HPDE6-E6E7 (cell line): Measurements from ENCODE around the gene DIP2A.

Experiments
- DNase-seq: peaks from one replicate; pipeline ENCODE4 v3.0.0; 2011; ENCODE audit warnings: missing footprints; ENCODE audit errors: extremely low spot score

Gene DIP2A

GRCh38 chr21:46594276-46594675, 135.6 kb downstream of the DIP2A start:
- DNase-seq: no peak

DNA sequence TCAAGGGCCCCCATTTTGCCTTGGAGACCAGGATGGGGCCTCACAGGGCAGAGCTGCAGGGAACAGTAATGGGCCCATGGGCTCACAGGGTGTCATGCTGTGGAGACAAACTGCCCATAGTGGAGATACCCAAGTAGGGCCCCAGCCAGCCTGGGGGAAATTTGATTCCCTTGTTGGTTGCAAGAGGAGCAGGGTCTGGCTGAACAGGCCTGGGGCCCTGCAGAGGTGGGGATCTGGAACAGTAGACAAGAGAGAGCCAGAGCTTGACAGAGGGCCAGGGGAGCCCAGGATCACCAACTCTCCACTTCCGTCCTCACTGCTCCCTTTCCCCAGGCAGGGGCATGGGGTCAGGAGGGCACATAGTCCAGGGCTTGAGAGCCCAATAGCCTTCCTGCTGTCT, 137.5 kb downstream of the DIP2A start:
- DNase-seq: no peak

- DNase-seq: no peak
Measured at GRCh38 chr21:46597031-46597430, 138.3 kb downstream of the DIP2A start.

DNA sequence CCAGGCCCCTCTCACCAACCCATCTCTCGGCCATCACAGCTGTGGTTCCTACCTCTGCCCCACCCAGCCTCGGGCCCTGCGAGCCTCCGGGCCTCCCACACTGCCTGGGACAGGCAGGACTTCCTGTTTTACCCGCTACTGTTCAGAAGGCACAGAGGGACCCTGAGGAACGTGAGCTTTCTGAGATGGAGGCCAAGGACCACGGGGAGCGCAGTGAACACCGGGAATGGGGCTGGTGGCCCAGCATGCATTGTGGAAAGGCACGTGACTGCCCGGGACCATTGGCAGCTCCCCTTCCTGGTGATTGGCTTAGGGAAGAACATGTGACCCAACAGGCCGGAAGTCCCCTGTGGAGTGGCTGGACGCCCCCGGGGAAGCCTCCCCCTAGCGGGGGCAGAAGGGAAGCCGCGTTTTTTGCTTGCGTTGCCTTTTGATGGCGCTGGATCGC, 139.2 kb downstream of the DIP2A start:
- no peak for DNase-seq

- no peak for DNase-seq
Measured at GRCh38 chr21:46598581-46599572, 140.2 kb downstream of the DIP2A start.

DNA sequence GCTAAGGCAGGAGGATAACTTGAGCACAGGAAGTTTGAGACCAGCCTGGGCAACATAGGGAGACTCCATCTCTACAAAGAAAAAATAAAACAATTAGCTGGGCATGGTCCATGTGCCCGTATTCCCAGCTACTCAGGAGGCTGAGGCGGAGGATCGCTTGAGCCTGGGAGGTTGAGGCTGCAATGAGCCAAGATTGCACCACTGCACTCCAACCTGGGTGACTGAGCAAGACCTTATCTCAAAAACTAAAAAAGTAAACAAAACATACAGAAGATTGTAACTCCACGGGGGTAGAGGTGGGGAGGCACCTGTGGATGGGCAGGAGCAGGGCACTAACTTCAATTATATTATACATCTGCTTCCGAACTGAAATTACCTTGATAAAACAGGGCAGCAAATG, 141.6 kb downstream of the DIP2A start:
- DNase-seq: no peak

DNA sequence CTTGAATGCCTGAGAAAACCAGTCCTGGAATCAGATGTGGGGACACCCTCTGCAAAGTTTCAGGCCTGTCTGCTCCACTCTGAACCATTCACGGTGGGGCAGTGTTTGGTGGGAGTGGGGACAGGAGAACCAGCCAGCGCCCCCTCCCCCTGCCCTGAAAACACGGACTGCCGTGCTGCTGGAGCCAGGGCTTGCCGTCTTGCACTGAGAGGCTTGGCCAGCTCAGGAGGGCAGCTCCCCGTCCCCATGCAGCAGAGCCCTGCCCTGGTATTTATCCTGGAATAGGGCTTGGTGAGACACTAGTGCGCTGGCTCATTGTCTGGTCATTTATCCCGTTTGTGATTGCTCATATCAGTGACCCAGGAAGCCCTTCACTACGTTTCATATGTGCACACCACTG, 142.3 kb downstream of the DIP2A start:
- no peak for DNase-seq

- no peak for DNase-seq
Measured at GRCh38 chr21:46603228-46603627, 144.5 kb downstream of the DIP2A start.

DNA sequence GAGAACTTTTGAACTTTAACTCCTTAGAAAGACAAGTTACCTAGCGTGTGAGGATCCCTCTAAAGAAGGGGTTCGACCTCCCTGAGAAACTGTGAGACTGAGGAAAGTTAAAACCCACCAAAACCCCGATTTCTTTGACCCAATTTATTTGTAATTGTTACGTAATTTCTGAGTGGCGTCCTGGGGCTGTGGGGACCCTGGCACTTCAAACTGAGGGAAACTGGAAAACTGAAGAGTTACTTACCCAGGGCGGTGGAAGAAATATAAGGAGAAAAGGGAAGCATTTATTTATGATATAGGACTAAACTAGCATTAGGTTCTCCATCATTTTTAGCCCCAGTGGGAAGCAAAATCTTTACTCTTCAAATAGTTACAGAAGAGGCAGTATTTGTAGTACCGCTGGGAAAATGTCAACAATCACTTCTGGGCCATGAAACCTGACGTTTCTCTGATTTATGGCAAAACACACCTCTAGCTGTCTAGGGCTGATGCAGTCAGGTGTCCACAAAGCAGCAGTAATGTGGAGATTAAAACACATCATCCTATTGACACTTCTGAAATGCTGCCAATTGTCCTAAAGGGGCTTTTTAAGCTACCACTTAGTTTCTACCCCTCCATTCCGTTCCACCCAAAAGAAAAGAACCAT, 145.8 kb downstream of the DIP2A start:
- DNase-seq: no peak

DNA sequence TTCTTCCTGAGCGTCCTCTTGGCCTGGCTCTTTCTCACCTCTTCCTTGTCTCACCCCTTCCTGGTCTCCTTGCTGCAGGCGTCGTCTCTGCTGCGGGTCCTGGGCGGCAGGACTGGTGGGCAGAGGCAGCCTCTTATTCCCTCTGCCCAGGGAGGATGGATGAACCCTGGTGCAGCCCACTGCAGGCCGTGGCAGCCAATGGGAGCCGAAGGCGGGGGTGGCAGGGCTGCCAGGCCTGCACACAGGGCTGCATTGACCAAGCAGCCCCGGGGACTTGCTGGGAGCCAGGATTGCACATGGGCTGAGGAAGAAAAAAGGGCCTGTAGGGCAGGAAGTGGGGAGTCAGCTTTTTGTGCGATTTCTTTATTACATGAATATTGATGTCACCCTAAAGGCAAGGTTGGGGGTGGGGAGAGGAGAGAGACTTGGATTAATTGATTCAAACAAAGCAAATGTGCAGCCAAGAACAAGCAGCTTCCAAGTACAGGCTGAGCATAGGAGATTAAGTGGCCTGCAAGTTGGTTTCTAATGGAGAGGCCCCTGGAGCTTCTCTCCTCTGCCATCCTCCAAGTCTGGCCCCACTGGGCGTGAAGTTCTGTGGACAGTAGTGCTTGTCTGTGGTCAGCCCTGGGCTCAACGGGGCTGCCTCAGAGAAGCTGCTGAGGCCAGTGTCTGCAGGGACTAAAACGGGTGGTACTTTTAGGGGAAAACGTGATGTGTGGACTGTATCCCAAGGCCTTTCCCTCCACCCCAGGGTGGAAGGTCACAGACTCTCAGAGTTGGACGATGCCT, 146.5 kb downstream of the DIP2A start, which contains the start of gene S100B:
S100B (minus strand) TSS at position 108 of the 792 bp plus-strand sequence. CDS start 2,667 bp downstream, outside the sequence.
- no peak for DNase-seq

GRCh38 chr21:46605767-46606426, 147.2 kb downstream of the DIP2A start:
- DNase-seq: no peak

DNA sequence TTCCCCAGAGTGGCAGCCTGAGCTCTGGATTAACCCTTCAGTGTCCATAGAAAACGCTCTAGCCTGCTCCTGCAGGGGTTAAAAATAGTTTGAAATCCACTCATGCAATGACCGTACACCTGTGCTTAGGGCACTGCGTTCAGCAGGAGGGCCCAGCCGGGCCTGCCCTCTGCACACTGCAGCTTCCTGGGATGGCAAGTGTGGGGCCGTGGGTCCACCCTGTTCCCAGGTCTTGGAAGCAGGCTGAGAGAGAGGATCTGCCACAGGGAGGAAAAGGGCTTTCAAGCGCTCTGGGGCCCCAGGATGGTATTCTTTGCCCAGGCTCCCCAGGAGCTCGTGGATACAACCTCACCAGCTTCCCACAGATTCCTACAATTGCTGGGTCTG, 147.7 kb downstream of the DIP2A start:
- DNase-seq: no peak

DNA sequence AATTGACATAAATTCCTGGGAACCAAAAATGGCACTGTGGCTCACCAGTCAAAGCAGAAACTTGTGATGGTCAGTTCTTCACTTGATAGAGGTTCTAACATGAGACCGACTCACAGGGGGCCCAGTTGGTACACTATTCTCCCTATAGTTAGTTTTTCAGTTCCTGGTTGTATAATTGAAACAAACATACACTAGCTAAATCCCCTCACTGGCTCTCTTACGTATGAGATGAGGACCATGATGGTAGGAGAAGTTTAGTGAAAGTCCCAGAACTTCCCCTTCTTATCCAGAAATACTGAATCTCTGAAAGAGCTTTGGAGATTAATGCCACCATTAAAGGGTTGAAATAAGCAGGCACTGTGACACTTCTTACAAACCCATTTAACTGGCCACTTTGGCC, 148.9 kb downstream of the DIP2A start:
- DNase-seq: no peak

GRCh38 chr21:46608672-46609111, 150.0 kb downstream of the DIP2A start:
- DNase-seq: no peak

DNA sequence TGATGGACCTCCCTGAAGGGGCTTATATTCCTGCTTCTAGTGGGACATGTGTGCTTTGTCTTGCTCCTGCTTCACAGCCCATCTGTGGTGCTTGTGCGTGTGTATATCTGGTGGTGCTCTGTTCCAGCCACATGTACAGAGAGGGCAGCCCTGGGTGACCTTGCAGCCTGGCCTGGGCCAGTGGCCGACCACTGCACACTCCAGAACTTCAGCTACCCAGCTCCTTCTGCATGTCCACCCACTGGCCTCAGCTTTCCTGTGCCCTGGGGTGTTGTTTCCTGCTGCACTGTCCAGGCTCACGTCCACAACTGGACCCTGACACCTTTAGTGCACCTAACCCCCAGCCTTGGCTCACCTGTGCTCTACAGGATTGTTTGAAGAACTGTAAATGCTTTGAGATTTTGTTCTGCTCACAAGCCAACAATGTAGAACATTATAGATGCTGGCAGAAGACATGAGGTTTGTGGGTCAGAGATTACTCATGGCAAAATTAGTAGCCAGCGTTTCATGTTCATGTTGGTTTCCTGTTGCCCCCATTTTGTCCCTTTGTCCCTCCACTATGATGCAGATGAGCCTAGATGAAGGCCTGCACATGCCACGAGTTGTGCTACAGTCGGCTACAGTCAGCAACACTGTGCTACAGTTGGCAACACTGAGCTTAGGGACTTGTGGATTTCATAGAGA, 151.5 kb downstream of the DIP2A start:
- no peak for DNase-seq

DNA sequence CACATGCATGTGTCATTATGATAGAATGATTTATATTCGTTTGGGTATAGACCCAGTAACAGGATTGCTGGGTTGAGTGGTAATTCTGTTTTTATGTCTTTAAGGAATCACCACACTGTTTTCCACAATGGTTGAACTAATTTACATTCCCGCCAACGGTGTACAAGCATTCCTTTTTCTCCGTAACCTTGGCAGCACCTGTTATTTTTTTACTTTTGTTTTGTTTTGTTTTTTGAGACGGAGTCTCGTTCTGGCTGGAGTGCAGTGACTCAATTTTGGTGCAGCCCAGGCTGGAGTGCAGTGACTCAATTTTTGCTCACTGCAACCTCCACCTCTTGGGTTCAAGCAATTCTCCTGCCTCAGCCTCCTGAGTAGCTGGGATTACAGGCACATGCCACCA, 154.7 kb downstream of the DIP2A start:
- no peak for DNase-seq

DNA sequence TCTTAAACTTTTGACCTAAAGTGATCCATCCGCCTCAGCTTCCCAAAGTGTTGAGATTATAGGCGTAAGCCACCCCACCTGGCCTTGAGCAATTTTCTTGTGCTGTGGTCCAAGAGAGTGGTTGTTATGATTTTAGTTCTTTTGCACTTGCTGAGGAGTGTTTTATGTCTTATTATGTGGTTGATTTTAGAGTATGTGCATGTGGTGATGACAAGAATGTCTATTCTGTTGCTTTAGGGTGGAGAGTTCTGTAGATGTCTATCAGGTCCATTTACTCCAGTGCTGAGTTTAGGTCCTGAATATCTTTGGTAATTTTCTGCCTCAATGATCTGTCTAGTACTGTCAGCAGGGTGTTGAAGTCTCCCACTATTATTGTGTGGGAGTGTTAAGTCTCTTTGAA, 157.4 kb downstream of the DIP2A start:
- no peak for DNase-seq

DNA sequence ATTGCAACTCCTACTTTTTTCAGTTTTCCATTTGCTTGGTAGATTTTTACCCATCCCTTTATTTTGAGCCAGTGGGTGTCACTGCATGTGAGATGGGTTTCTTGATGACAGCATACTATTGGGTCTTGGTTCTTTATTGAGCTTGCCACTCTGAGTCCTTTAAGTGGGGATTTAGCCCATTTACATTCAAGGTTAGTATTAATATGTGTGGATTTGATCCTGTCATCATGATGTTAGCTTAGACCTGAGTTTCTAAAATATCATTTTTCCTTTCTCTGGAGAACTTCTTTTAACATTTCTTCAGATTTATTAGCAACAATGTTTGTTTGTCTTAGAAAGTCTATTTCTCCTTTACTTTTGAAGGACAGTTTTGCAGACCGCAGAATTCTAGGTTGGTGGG, 158.0 kb downstream of the DIP2A start:
- DNase-seq: no peak

DNA sequence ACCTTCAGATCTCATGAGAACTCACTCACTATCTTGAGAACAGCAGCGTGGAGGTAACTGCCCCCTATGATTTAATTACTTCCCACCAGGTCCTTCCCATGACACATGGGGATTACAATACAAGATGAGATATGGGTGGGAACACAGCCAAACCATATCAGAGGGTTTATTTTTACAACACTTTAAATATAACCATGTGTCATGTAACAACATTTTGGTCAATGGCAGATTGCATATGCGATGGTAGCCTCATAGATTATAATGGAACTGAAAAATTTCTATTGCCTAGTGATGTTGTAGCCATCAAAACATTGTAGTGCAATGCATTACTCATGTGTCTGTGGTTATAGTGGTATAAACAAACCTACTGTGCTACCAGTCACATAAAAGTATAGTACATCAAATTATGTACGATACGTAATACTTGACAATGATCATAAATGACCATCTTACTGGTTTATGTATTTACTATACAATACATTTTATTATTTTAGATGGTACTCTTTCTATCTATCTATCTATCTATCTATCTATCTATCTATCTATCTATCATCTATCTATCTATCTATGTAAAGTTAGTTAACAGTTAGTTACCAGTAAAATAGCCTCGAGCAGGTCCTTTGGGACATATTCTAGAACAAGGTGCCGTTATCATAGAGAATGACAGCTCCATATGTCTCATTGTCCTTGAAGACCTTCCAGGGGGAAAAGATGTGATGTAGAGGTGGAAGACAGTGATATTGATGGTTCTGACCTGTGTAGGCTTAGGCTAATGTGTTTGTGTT, 158.8 kb downstream of the DIP2A start:
- no peak for DNase-seq

GRCh38 chr21:46618738-46619379, 160.2 kb downstream of the DIP2A start:
- DNase-seq: no peak
